HG02759 (cell line): ENCODE measurements around the gene RNF182.
"Not testable (repeated sequence)": the region's sequence is repeated elsewhere in the genome, so short reads cannot be mapped to it uniquely, and the experiment has no call there.

ENCODE experiments used
- ATAC-seq: cut with Tn5 transposase; IDR thresholded peaks from one replicate; pipeline ENCODE4 v1.9.1; 2021; ENCODE audit warnings: mild to moderate bottlenecking, moderate library complexity; ENCODE audit not compliant: unreplicated experiment

Gene RNF182

GRCh38 chr6:13916230-13916944 is 8.4 kb upstream of the RNF182 start:
- ATAC-seq, result no peak

- ATAC-seq, result no peak
Measured at GRCh38 chr6:13917141-13917540, 7.6 kb upstream of the RNF182 start.

- ATAC-seq, result no peak
Measured at GRCh38 chr6:13918686-13919250, 6.0 kb upstream of the RNF182 start.

GRCh38 chr6:13919861-13920260 is 4.9 kb upstream of the RNF182 start:
- no peak for ATAC-seq

- no peak for ATAC-seq
Measured at GRCh38 chr6:13920552-13920951, 4.2 kb upstream of the RNF182 start.

GRCh38 chr6:13922750-13923149 is 2.0 kb upstream of the RNF182 start:
- no peak for ATAC-seq

- no peak for ATAC-seq
Measured at GRCh38 chr6:13923527-13924145, 1.1 kb upstream of the RNF182 start.

GRCh38 chr6:13924146-13924948 is 405 bp upstream of the RNF182 start:
- ATAC-seq, result no peak

- no peak for ATAC-seq
Measured at GRCh38 chr6:13926378-13926777, 1.6 kb downstream of the RNF182 start.

- ATAC-seq, result no peak
Measured at GRCh38 chr6:13927203-13927602, 2.5 kb downstream of the RNF182 start.

GRCh38 chr6:13929196-13929595 is 4.4 kb downstream of the RNF182 start:
- ATAC-seq, result no peak

GRCh38 chr6:13931797-13932402 is 7.1 kb downstream of the RNF182 start:
- ATAC-seq, result no peak

GRCh38 chr6:13932785-13933184 is 8.0 kb downstream of the RNF182 start:
- no peak for ATAC-seq

GRCh38 chr6:13934721-13935120 is 10.0 kb downstream of the RNF182 start:
- no peak for ATAC-seq

GRCh38 chr6:13935190-13935880 is 10.6 kb downstream of the RNF182 start:
- ATAC-seq, result no peak

- ATAC-seq, result not testable (repeated sequence)
Measured at GRCh38 chr6:13935881-13936261, 11.1 kb downstream of the RNF182 start.

- ATAC-seq, result no peak
Measured at GRCh38 chr6:13941902-13942301, 17.1 kb downstream of the RNF182 start.

- ATAC-seq, result no peak
Measured at GRCh38 chr6:13943943-13944342, 19.2 kb downstream of the RNF182 start.

- ATAC-seq, result no peak
Measured at GRCh38 chr6:13946506-13946905, 21.8 kb downstream of the RNF182 start.

GRCh38 chr6:13947611-13948178 is 22.9 kb downstream of the RNF182 start:
- no peak for ATAC-seq
